DOHH2 (cell line): ENCODE results near the gene OLFM3.

Experiments
- H3F3A ChIP-seq: fragments of 200-600 bp; sonication (generic), shearing (Covaris generic); 2 replicates; pipeline ENCODE4 v1.6.0; 2016; ENCODE audit warnings: antibody characterized with exemption, mild to moderate bottlenecking; ENCODE audit not compliant: control insufficient read depth, insufficient read depth
- H3K27ac ChIP-seq: fragments of 200-600 bp; sonication (generic); 2 replicates; pipeline ENCODE4 v1.5.1; 2014; ENCODE audit warnings: low read depth, mild to moderate bottlenecking, low read length, moderate library complexity
- H3K27me3 ChIP-seq: fragments of 200-600 bp; sonication (generic); 2 replicates; pipeline ENCODE4 v1.6.1; 2014; ENCODE audit warnings: mild to moderate bottlenecking, low read length, mixed read lengths; ENCODE audit not compliant: control insufficient read depth
- H3K36me3 ChIP-seq: fragments of 200-600 bp; sonication (generic); 2 replicates; pipeline ENCODE4 v1.6.1; 2014; ENCODE audit warnings: mild to moderate bottlenecking, low read length, moderate library complexity, mixed read lengths; ENCODE audit not compliant: control insufficient read depth
- H3K4me1 ChIP-seq: fragments of 200-600 bp; sonication (generic); 2 replicates; pipeline ENCODE4 v1.6.1; 2014; ENCODE audit warnings: mild to moderate bottlenecking, low read length, mixed read lengths; ENCODE audit not compliant: control insufficient read depth
- H3K4me2 ChIP-seq: fragments of 200-600 bp; sonication (generic); 2 replicates; pipeline ENCODE4 v1.6.0; 2014; ENCODE audit warnings: mild to moderate bottlenecking, low read length, moderate library complexity
- H3K4me3 ChIP-seq: fragments of 200-600 bp; sonication (generic); 2 replicates; pipeline ENCODE4 v1.5.1; 2014; ENCODE audit warnings: mild to moderate bottlenecking, low read length, mixed read lengths
- H3K79me2 ChIP-seq: fragments of 200-600 bp; sonication (generic); 2 replicates; pipeline ENCODE4 v1.6.1; 2014; ENCODE audit warnings: mild to moderate bottlenecking, low read length, mixed read lengths; ENCODE audit not compliant: control insufficient read depth
- H3K9me2 ChIP-seq: fragments of 200-600 bp; sonication (generic); replicated peaks from 2 replicates; pipeline ENCODE4 v1.6.1; 2014; ENCODE audit warnings: mild to moderate bottlenecking, low read length, mixed read lengths; ENCODE audit not compliant: control insufficient read depth
- H3K9me3 ChIP-seq: fragments of 200-600 bp; sonication (generic); 2 replicates; pipeline ENCODE4 v1.6.1; 2014; ENCODE audit warnings: antibody characterized with exemption, low read length, mixed read lengths; ENCODE audit not compliant: control insufficient read depth, insufficient read depth
- H4K20me1 ChIP-seq: fragments of 200-600 bp; sonication (generic); 2 replicates; pipeline ENCODE4 v1.6.0; 2014; ENCODE audit warnings: low read depth, mild to moderate bottlenecking, antibody characterized with exemption, low read length, moderate library complexity; ENCODE audit not compliant: control insufficient read depth, insufficient read depth
- CTCF ChIP-seq: fragments of 200-600 bp; sonication (generic); IDR thresholded peaks from one replicate; pipeline ENCODE4 v1.5.1; 2014; ENCODE audit warnings: antibody characterized with exemption, mild to moderate bottlenecking, low read depth, low read length; ENCODE audit not compliant: poor library complexity, severe bottlenecking
- EZH2phosphoT487 ChIP-seq: fragments of 200-600 bp; sonication (generic); IDR thresholded peaks from 2 replicates; pipeline ENCODE4 v1.6.1; 2017; ENCODE audit warnings: borderline replicate concordance, mild to moderate bottlenecking, antibody characterized with exemption, low read length, moderate library complexity, mixed read lengths

The OLFM3 gene

GRCh38 chr1:101820071-101820470, 176.7 kb downstream of the OLFM3 start:
- Histone ChIP-seq H3F3A (no peaks in the 10 kb centered on the region), H4K20me1 (no peaks in the 10 kb centered on the region)
- TF ChIP-seq CTCF (no peak), EZH2phosphoT487 (no peak)

GRCh38 chr1:101816262-101816661, 180.5 kb downstream of the OLFM3 start:
- H3K4me1 ChIP-seq, result no peaks in the 10 kb centered on the region
- TF ChIP-seq CTCF (no peak), EZH2phosphoT487 (no peak)

More at GRCh38 chr1:101820071-101820470, 176.7 kb downstream of the OLFM3 start:
- no peak overlapping the region for H3K4me2 ChIP-seq
- no peaks in the 10 kb centered on the region for H3K36me3 ChIP-seq
- H3K27ac ChIP-seq, result no peak overlapping the region
- H3K9me3 ChIP-seq, result no peaks in the 10 kb centered on the region
- no peaks in the 10 kb centered on the region for H3K79me2 ChIP-seq
- H3K4me1 ChIP-seq, result no peaks in the 10 kb centered on the region
- no peaks in the 10 kb centered on the region for H3K9me2 ChIP-seq
- H3K4me3 ChIP-seq, result no peak overlapping the region
- H3K27me3 ChIP-seq, result no peaks in the 10 kb centered on the region

GRCh38 chr1:101798417-101798816, 198.3 kb downstream of the OLFM3 start:
- Histone ChIP-seq H3K4me1 (no peaks in the 10 kb centered on the region), H3K79me2 (no peaks in the 10 kb centered on the region), H3F3A (no peaks in the 10 kb centered on the region), H3K9me2 (no peaks in the 10 kb centered on the region), H4K20me1 (no peaks in the 10 kb centered on the region), H3K36me3 (no peaks in the 10 kb centered on the region), H3K4me2 (no peak overlapping the region), H3K27me3 (0 out of 2 replicates have a peak, but pooled peaks cover 2% of the 10 kb centered on the region), H3K4me3 (no peak overlapping the region), H3K9me3 (no peaks in the 10 kb centered on the region), H3K27ac (no peak overlapping the region)
- no peak for TF ChIP-seq EZH2phosphoT487
- no peak for TF ChIP-seq CTCF

More at GRCh38 chr1:101816262-101816661, 180.5 kb downstream of the OLFM3 start:
- H3K27ac ChIP-seq, result no peak overlapping the region
- no peaks in the 10 kb centered on the region for H3K27me3 ChIP-seq
- no peaks in the 10 kb centered on the region for H3K9me3 ChIP-seq
- no peak overlapping the region for H3K4me2 ChIP-seq
- no peaks in the 10 kb centered on the region for H3K9me2 ChIP-seq
- no peaks in the 10 kb centered on the region for H3K79me2 ChIP-seq
- H3F3A ChIP-seq, result no peaks in the 10 kb centered on the region
- H4K20me1 ChIP-seq, result no peaks in the 10 kb centered on the region
- H3K36me3 ChIP-seq, result no peaks in the 10 kb centered on the region
- H3K4me3 ChIP-seq, result no peak overlapping the region
